T47D (cell line): Measurements from ENCODE around the gene PRMT5.

ENCODE experiments used
- DNase-seq, 2 experiments: peaks; one replicate each; pipeline versions ENCODE4 v3.0.0 to v3.0.0-alpha.2; 2011 to 2012; ENCODE audit warnings: low read depth in 1 of 2, low spot score in 1 of 2
- JUND ChIP-seq: IDR thresholded peaks from 2 replicates; pipeline ENCODE4 v1.6.1; 2012; ENCODE audit warnings: low read depth
- in situ Hi-C: cut with HindIII; loops from 2 replicates; pipeline ENCODE4 v1.10.0; 2016; ENCODE audit warnings: low sequenced_read_pairs, low pct_unique_long_range_greater_than_20kb

Gene PRMT5

GRCh38 chr14:22900081-22900799 lies 28.9 kb downstream of the PRMT5 start:
- DNase-seq, result peak in 1 of 2 experiments; percentile 76
- in situ Hi-C loops, result no loop called here
- no peak for TF ChIP-seq JUND

- no peak for DNase-seq
- in situ Hi-C loops, result no loop called here
- no peak for TF ChIP-seq JUND
Measured at GRCh38 chr14:22898302-22899090, 30.7 kb downstream of the PRMT5 start.

GRCh38 chr14:22897357-22897756 lies 31.8 kb downstream of the PRMT5 start:
- in situ Hi-C loops, result no loop called here
- no peak for DNase-seq
- no peak for TF ChIP-seq JUND

GRCh38 chr14:22896760-22897159 lies 32.4 kb downstream of the PRMT5 start:
- DNase-seq, result no peak
- in situ Hi-C loops, result no loop called here
- no peak for TF ChIP-seq JUND

- TF ChIP-seq JUND, result no peak
Measured at GRCh38 chr14:22896356-22896755, 32.8 kb downstream of the PRMT5 start.

GRCh38 chr14:22895402-22895801 lies 33.8 kb downstream of the PRMT5 start:
- no peak for TF ChIP-seq JUND
- DNase-seq, result no peak
- in situ Hi-C loops, result no loop called here

More at GRCh38 chr14:22896356-22896755, 32.8 kb downstream of the PRMT5 start:
- DNase-seq, result no peak
- in situ Hi-C loops, result no loop called here

GRCh38 chr14:22893706-22894105 lies 35.5 kb downstream of the PRMT5 start:
- TF ChIP-seq JUND, result no peak
- in situ Hi-C loops, result no loop called here
- no peak for DNase-seq

- no peak for DNase-seq
- TF ChIP-seq JUND, result no peak
- in situ Hi-C loops, result no loop called here
Measured at GRCh38 chr14:22892488-22892887, 36.7 kb downstream of the PRMT5 start.

GRCh38 chr14:22890416-22890815 lies 38.8 kb downstream of the PRMT5 start:
- in situ Hi-C loops, result no loop called here
- no peak for DNase-seq

GRCh38 chr14:22888662-22889061 lies 40.5 kb downstream of the PRMT5 start:
- in situ Hi-C loops, result no loop called here
- DNase-seq, result no peak
- no peak for TF ChIP-seq JUND

More at GRCh38 chr14:22890416-22890815, 38.8 kb downstream of the PRMT5 start:
- TF ChIP-seq JUND, result no peak

GRCh38 chr14:22887990-22888378 lies 41.2 kb downstream of the PRMT5 start:
- no peak for TF ChIP-seq JUND
- in situ Hi-C loops, result no loop called here
- DNase-seq, result no peak

GRCh38 chr14:22887260-22887989 lies 41.8 kb downstream of the PRMT5 start:
- TF ChIP-seq JUND, result no peak
- peak in 1 of 2 experiments; percentile 93 for DNase-seq
- in situ Hi-C loops, result no loop called here
